Activated T-cell treated with anti-CD3 and anti-CD28 coated beads for 48 hours (primary cell): ENCODE results near the gene STK35.

Source experiments
- DNase-seq: peaks from one replicate; pipeline ENCODE4 v3.0.0-alpha.2; 2020; ENCODE audit warnings: low read depth

STK35 gene

DNA sequence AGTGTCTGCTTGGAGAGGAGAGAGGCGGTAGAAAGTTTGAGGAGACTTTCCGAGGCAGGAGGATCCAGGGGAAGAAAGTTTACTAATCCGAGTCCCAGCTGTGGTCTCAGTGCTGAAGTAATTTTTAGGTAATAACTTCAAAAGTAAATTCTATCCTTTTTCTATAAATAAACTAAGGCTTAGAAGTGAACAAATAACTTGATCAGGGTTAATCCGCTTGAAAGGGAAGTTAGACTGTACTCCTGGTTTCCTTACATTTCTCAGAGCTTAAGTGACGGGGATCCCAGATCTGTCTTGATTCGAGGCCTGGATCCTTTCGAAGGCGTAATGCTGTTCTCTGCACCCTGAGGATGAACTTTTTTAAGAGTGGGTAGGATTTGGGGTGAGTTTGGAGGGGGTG, 2.6 kb downstream of the STK35 start:
- DNase-seq: no peak

DNA sequence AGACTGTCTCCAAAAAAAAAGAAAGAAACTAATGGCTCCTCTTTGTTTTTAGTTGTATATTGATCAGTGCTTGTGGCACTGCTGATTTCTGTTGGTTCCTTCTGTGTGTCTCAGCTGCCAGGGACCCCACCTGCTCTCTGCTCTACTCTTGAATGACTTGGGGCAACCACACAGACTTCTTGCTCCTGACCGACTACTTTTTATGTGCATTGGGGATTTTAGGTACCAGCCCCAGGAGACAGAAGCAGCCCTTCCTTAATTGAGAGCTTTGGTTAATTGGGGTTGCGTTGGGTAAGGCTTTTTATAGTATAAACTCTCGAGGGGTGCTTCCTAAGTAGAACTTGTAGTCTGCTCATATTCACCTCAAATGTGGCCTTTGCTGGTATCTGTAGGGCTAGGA, 6.9 kb downstream of the STK35 start:
- no peak for DNase-seq

DNA sequence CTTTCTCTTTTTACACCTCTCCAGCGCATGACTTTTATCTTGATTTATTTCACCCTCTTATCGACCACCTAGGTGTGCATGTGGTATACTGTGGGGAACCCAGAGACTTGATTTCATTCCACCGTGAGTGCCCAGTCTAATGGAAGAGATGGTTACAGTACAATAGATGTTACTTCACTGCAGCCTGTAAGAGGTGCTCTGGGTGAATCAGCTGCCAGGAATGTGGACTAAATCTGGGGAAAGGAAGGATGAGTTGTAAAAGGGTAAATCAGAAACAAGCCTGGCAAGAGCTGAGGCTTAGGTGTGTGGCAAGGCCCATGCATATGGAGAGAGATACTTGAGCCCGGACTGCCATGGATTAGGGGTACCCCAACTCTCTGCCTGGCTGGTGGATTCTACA, 7.4 kb downstream of the STK35 start:
- no peak for DNase-seq

DNA sequence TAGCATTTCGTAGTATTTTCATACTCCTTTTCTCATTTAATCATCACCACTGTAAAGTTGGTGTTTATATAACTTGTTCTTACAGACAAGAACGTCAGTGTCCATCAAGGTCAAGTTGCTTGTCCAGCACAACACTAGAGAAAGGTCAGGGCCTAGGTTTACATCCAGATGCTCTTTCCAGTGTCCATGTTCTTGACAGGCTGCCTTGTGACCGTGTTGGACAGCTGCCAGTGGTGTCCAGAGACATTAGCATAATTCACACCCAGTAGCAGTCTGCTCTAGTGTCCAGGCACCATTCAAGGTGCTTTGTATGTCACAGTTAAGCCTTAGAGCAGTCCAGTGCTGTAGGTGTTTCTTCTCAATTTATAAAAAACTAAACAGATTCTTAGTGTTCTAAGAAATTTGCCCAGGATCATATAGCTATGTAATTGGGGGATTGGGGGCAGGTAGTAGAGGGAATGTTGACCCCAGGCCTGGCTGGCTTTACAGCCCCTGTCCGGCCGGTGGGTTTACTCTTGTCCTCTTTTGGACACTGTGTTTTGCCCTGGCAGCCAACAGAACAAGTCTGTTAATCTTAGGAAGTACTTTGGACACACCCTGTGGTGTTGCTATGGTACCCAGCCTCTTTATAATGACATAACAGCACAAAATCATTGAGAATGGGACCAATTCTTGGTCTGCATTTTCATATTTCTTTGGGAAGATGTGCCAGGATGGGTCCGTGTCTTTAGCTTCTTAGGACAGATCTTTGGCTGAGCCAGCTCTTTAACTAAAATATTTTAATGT, 8.0 kb downstream of the STK35 start:
- DNase-seq: no peak

DNA sequence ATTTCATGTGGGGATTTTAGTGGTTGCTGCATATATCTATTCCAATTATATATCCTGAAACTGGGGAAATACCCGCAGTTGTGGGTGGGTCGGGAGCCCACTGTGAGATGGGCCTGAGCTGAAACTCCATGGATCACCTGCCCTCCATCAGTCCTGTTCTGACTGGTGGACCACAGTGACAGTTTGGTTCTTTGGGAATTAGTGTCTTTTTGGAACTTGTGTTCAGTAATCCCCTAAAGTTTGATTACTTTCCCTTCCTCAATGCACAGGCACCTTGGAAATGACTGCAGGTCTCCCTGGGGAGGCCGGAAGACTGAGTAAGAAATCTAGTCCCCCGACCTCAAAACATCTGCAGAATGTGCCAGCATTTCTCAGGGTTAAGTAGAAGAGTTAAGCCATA, 11.3 kb downstream of the STK35 start:
- no peak for DNase-seq

DNA sequence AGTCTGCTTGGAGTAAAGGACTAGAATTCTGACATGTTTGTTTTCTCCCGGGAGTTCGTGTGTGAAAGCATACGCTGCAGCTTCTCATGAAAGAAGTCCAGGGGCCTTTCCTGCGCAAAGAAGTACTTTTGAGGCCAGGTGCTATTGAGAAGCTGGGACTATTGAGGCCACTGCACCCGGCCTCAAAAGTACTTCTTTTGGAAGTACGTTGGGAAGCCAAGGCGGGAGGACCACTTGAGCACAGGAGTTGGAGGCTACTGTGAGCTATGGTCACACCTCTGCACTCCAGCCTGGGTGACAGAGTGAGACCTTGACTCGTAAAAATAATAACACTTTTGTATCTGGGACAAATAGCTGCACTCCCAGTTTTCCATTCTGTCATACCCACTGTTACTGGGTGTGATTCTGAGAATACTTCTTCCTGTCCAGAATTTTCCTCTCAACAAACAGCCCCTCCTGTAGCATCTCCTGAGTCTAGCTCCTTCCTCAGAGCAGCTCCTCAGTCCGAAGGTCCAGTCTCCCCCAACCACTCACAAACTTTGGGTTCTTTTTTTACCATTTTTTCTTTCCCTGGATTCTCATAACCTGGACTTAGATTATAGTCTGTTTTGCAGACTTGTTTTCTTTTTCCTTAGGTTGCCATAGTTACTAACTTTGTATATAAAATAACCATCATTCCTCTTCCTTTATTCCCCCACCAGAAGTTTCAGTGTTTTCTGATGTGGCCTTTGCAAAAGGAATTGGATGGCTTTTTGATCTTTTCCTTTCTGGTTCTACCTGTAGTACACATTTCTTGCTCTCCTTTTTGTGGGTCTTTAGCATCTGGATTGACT, 12.7 kb downstream of the STK35 start:
- no peak for DNase-seq

DNA sequence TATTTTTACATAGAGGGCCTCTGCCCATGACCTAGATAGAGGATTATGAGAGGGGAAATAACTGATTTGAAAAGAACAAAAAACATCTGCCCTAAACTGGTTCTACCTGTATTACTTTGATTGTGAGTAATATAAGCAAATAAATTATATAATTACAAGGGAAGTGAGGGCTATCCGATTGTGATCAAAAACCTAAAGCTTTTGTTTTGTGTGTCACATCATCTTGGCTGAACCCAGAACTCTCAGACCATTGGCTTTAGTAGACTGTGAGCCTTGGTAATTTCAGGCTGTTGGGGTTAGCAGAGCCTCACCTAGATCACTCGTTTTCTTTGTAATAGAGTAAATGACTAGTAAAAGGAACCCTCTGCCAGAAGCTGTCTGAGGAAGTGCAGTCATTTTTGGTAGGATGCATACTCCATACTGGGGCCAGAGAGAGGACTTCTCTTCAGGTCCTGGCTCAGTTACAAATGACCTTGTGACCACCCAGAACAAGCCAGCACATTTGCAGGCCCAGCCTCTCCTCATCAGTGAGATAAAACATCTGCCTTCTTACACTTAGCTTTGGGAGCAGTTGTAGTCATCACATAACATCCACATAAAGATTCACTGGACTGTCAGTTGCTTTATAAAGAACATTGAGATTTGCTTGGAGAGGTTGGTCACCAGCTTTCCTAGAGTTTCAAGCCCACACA, 13.5 kb downstream of the STK35 start:
- no peak for DNase-seq

DNA sequence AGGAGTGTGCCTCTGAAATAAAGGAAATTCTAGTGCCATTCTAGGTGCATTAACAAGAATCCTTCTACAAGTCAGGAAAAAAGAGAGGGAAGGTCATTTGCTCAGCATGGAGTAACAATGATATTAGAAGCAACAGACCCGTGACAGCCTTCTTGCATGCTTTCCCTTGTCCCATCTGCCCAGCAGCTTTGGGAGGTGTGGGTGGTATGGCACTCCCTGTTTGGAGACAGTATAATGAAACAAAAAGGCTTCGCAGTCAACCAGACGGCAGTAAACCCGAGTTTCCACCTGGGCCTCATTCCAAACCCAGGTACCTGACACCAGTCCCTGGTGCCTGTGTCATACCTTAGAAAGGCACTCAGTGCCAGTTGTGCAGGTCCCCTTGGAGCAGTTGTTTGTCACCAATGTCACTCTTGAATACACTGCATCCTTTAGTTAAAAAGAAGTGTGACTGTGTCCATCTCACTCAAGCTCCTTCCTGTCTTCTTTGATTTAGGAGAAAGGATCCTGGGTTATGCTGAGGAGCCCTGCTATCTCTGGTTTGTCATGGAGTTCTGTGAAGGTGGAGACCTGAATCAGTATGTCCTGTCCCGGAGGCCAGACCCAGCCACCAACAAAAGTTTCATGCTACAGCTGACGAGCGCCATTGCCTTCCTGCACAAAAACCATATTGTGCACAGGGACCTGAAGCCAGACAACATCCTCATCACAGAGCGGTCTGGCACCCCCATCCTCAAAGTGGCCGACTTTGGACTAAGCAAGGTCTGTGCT, 14.7 kb downstream of the STK35 start:
- DNase-seq: no peak

DNA sequence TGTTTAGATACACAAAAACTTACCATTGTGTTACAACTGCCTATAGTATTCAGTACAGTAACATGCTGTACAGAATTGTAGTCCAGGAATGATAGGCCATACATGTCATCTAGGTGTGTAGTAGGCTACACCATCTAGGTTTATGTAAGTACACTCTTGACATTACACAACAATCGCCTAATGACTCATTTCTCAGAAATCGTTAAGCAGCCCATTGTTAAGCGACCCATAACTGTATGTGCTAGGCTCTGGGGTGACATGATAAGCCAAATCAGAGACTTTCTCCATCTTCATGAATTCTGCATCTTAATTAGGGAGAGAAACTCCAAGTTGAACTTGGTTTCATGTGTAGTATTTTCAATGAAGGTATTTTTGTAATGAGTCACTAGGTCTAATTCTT, 17.2 kb downstream of the STK35 start:
- no peak for DNase-seq

DNA sequence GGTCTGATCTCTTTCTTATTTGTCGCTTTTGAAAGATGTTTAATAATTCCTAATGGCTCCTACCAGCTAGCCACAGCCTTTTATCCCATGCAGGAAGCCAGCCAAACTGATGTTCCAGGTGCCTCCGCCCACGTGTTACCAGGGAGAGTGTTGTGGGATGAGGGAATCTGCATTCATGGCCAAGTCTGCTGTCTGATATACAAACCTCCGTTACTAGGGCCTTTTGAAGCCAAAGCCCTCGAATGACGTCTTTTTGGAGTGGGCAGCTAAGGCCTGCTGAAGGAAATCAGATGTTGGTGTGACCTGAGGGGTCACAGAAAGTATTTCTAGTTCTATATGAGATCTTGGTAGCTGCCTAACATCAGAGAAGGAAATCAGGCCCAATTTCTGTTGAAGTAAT, 21.3 kb downstream of the STK35 start:
- DNase-seq: no peak

DNA sequence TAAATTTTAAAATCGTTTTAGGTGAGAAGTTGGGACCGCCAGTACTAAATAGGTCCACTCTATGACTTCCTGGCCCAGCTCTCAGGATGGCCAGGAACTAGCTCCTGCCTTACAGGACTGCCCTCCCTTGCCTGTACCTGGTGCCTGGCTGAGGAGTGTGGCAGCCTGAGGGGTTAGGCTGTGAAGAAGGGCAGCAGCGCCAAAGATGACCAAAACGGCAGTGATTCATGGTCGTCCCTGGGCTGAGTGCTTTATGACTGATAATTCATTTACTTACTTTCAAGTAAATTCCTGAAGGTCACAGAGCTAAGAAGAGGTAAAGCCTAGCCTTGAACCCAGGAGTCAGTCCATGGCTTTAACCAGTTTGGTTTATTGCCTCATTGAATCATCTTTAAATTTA, 22.1 kb downstream of the STK35 start:
- no peak for DNase-seq

DNA sequence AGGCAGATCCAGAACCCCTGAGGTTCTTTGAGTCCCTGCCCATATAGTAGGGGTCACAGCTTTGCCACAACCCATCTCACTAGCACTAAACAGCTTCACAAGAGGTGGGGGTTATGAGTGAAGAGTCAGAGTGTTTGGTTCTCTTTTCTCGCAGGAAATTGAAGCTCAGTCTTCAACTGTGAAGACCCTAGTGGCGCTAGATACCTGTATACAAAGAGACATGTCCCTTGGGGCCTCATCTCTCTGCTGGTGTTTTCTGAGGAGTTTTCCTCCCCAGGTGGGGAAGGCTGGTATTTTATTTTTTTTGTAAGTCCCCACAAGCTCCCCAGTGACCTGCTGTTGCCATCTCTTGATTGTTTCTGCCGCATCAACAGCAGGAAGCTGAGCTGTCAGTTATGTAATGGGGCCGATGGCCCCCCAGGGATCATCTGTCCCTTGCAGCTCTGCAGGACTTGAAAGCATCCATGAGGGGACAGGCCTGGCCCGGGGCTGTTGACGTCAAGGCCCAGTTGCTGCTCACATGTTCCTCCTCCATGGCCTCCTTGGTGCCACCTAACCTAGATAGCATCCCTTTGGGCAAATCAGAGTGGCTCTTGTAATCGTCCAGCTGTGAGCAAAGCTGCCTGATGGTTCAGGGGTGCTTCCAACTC, 23.1 kb downstream of the STK35 start:
- no peak for DNase-seq

DNA sequence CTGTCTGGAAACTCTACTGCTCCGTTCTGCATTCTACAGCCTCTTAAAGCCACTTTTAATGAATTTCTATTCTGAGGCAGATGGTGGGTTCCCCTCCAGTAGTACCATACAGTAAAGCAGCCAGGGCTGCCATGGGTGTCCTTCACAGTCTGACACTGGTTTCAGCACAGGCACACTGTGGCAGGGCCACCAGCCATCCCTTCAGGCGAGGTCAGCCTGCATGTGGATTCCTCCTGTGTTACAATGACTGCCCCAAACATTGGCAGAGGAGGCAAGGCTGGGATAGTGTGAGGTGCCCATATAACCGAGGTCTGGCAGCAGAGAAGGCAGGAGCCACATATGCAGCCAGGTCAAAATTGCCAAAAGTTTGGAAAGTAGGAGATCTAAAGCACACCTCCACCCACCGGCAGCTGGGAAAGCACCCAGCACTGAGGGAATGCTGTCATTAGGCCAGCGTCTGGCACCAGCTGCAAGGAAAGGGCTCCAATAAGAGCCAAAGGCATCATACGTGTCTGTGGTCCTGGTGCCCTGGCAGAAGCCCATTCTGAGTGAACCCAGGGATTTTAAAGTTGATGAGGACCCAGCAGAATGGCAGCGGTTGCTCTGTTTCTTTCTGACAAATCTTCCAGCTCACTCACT, 24.0 kb downstream of the STK35 start:
- DNase-seq: no peak

DNA sequence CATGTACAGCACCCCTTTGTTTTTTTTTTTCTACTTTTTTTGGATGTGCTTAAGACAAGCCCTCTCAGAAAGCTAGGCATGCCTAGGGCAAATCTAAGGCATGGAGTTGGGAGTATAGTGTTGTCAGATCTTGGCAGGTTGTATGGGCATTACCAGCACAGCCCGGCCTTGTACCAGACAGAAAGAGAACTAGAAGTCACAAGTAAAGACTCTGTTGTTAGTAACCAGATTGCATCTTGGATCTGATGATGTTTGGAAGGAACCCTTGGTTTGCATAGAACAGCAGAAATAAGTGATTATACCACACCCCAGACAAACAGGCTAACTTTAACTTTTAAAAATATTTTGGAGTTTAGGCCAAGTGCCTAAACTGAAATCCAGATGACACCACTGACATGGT, 25.6 kb downstream of the STK35 start:
- DNase-seq: no peak

DNA sequence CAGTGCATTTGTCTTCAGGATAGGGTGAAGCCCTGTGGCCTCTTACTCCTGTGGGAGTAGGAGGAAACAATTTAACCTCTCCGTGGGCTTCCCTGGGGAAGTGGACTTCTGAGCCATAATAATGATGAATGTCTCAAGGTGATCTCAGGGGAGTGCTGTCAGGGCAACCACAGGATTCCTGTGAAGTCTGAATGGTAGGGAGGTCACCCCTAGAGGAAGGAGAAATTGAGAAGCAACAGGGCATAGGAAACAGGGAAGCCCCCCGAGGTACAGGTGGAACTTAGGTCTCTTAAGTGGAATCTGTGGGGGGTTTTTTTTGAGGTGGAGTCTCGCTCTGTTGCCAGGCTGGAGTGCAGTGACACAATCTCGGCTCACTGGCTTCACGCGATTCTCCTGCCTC, 26.9 kb downstream of the STK35 start:
- no peak for DNase-seq

DNA sequence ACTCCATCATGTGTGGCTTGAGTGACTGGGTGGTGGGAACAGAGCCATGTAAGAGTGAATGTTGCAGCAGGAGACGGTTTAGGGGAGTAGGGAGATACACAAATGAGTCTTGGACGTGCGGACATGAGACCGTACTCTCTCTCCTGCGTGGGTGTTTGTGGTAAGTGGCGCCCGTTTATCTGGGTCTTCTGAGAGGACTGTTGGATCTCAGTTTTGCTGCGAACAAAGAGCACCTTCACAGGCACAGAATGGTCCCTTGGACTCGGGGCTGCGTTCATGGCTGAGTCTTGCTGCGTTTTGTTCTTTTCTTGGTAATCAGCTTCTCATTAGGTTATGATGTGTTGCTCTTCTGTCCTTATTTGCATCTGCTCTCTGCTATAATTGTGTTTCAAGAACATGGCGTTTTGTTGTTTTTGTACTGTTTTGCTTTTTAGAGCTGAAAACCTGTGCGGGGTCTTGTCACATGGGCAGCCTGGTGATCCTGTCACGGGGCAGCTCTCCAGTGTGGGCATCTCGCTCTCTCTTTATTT, 28.5 kb downstream of the STK35 start:
- no peak for DNase-seq

DNA sequence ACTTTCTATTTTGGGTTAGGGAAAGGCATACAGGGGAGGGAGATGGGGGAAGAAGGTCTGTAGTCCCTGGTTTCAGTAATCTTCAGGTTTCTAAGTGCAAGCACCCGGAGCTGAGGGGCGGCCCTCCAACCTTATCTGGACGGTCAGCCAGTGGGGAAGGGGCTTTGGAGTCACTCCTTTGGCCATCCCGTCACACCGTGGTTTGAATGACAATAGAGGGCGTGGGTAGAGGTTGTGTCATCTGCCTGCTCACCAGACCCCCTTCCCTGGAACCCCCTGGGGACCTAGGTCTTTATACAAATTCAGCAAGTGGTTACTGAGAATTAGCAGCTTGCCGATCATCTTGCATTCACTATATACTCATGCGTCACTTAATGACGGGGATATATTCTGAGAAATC, 29.1 kb downstream of the STK35 start:
- no peak for DNase-seq

DNA sequence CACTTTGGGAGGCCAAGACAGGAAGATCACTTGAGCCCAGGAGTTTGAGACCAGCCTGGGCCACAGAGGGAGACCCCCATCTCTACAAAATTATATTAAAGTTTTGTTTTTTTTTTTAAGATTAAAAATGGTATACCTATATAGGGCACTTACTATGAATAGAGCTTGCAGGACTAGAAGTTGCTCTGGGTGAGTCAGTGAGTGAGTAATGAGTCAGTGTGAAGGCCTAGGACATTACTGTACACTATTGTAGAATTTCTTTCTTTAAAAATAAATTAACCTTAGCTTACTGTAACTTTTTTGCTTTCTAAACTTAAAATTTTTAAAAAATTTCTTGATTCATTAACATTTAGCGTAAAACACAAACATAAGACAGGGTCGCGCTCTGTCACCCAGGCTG, 29.7 kb downstream of the STK35 start:
- DNase-seq: no peak

DNA sequence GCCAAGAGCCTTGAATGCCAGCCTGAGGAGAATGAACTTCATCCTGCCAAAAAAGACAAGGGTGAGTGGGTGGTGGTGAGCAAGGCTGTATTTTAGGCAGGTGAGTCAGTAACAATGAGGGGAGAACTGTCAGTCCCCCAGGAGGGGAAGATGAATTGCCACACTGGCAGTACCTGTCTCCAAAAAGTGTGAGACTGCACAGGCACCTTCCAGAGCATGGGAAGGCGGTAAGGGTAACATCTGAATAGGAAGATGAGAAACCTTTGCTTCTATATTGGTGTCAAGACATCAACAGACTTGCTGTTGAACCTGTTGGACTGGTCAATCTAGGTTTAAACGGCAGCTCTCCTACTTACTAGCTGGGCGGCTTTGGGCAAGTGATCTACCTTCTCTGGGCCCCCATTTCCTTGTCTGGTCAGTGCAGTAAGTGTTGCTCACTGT, 30.9 kb downstream of the STK35 start:
- no peak for DNase-seq

DNA sequence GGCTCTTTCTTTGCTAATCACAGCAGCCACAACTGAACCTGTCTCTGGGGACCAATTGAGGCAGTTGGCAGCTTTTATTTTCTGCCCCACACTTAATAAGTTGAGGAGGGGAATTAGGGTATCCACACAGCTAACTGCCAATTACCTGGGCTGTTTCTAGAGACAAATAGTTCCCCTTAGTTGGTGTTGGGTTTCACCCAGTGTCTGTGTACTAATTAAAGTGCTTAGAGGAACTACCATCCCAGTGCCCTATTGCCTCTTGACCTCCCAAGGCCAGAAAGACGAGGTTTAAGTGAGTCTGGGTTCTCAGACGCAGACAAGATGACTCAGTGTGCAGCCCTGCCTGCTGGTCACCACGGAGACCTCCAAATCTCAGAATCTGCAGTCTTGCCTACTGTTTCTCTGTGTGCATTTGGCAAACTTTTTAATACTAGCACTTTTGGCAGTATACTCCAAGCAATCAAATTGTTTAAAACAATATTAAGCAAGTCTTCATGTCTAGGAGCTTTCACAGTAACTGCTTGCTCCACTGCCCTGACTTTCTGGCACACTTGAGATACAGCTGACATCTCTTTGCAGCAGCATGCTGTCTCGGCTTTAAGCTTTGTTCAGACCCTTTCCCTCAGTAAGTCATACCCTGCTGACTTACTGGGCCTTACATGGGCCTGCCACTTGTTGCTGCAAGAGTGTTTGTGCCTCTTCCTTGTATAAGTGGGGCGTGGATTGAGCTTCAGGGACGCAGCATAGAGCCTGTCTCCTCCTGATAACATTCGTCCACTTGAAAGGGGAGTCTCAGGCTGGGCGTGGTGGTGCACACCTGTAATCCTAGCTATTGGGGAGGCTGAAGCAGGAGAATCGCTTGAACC, 31.9 kb downstream of the STK35 start:
- no peak for DNase-seq
